OCI-M1 (cell line): ENCODE data around the gene THSD7B.

Experiments
- DNase-seq: peaks from one replicate; lab custom pipeline; 2025; lab: John Stamatoyannopoulos, UW

THSD7B gene

GRCh38 chr2:137154946-137155345 is 389.6 kb downstream of the THSD7B start:
- no peak for DNase-seq

- DNase-seq, result no peak
These were observed 390.2 kb downstream of the THSD7B start for GRCh38 chr2:137155356-137156104.

DNA sequence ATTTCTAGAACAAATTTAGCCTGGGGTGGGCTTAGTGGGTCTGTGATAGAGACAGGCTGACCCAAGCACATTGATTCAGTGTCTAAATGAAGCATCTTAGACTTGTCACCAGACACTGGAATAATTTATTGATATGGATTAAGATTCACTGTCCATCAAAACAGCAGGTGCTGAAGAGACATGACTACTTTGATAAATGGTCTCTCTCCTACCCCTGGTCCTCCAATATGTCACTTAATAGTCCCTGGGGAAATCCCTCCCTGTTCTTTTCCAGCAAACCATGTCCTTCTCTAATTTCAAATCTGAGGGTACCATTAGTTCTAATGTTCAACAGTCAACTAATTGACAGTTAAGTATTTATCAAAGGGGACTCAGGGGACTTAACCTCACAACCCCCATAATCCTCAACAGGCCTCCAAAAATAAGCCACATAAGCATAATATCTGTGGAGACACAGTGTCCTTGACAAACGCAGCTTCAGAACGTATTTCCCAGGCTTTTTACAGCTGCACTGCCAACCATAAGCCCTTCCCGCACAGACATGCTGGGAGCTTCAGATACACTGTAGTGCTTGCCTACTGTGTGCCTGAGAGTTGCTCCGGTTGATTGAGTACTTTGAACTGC is 391.0 kb downstream of the THSD7B start:
- DNase-seq, result no peak

- no peak for DNase-seq
These were observed 392.5 kb downstream of the THSD7B start for GRCh38 chr2:137157851-137158250.

GRCh38 chr2:137161250-137161649 is 395.9 kb downstream of the THSD7B start:
- no peak for DNase-seq

GRCh38 chr2:137165968-137166367 is 400.6 kb downstream of the THSD7B start:
- DNase-seq, result no peak

DNA sequence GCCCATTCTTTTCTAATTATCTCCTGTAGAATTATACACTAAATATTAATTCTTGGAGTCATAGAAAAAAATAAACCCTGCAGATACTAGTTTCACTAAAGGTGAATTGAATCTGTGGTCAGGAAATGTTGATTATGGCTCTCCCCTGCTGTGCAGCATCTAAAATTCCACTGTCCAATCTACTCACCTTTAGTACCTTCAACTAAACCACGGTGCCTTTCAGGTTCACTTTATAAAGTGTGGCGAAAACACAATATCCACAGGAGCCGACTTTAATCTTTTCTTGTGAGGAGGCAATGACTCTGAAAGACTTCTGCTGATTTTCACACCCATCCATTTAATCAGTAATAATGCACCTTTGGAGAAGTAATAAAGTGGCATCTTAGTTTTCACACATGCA is 402.3 kb downstream of the THSD7B start:
- DNase-seq, result no peak

DNA sequence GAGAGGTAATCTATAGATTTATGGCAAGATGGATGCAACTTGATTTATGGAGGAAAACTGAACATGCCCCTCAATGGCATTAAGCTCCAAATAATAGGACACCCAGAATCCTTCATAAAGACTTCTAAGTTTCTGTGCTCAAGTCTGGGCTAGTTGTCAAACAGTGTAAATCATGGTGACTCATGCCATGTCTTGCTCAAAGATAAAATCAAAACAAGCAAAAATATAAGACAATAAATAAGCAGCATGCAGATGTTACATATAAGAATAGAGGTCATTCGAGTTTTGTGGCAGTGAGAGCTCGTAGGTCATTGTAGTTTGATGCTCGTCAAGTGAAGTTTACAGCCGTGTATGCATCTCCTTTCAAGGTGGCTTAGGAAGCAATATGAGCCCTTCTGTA is 403.2 kb downstream of the THSD7B start:
- no peak for DNase-seq

DNA sequence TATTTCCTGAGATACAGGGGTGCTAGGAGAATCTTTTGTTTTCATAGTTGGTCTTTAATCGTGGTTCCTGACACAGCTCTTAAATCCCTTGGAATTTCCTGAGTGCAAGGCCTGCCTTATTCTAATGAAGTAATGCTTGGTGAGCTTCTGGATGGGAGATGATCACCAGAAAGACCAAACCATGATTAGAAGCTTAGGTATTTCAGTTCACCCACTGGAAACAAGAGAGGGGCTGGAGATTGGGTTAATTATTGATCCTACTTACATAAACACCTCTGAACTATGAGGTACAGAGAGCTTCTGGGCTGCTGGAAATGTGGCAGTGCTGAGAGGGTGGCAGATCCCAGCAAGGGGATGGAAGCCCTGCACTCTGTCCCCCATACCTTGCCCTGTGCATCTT is 406.8 kb downstream of the THSD7B start:
- DNase-seq, result no peak

DNA sequence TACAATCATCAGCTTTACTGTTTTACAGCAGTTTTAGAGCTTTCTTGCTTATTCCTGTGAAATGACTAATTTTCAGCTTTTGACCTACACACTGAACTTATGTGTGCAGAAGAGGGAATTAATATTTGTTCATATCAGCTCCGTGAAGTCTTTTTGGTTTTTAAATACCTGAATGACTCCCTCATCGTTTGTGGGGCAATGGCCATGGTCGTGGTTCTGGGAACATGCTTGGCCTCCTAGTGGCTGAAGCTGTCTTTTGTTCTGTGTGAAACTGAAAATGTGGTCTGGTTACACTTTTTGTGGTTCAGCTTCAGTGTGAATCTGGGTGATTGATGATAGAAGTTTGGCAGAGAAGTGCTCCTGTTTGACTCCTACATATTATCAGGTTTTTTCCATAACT is 408.1 kb downstream of the THSD7B start:
- peak; percentile 59 for DNase-seq

- no peak for DNase-seq
These were observed 409.9 kb downstream of the THSD7B start for GRCh38 chr2:137175246-137175645.

DNA sequence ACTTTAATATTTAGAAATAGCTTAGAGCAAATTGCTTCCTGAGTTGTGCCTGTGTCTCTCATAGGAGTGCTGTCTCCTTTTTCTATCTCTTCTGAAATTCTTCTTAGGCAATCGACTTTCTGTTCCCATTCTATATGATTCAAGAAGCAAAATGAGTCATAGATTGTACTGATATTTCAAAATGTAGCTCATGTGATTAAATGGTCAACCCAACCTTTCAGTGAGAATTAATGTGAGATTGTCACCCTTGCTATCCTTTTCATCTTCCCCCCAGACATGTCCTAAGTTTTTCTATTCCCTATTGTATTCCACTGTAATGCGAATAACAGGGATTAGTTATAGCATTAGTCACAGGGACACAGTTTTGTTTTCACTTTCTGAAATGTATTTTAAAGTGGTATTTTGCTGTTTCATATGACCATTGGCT is 413.6 kb downstream of the THSD7B start:
- peak; percentile 32 for DNase-seq

DNA sequence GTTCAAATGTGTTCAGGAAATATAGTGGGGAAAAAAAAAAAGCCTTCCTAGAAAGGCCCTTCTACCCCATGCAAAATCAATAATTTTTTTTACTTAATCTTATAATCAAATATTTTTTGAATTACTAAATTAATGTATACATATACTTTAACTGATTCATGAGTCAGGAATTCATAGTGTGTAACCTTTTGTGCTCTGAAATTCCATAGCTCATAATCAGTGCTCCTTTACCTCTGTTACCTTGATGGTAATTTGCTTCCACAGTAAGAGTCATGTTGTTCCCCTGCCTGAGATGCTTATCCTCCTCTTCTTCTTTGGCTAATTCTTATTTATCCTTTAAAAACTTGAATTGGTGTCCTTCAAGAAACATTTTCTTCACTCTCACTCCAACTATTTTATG is 414.2 kb downstream of the THSD7B start:
- DNase-seq, result no peak

- no peak for DNase-seq
These were observed 414.7 kb downstream of the THSD7B start for GRCh38 chr2:137180012-137180411.

DNA sequence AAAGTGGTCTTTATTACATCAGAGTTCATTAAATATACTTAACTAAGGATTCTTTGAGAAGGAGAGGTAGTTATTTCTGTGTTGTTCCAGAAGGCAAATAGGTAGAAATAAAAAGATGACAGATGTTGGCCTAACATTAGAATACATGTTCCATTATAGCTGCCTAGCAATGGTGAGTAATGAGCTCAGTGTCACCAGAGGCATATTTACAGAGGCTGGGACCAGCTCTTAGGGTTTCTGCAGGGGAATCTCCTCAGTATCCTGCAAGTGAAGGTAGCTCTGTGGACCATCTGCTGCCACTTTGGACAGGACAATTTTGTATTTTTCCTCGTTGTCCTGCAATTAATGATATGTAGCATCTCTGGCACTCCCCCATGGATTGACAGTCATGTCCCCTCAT is 416.0 kb downstream of the THSD7B start:
- DNase-seq, result no peak

- DNase-seq, result no peak
These were observed 416.7 kb downstream of the THSD7B start for GRCh38 chr2:137182071-137182470.

DNA sequence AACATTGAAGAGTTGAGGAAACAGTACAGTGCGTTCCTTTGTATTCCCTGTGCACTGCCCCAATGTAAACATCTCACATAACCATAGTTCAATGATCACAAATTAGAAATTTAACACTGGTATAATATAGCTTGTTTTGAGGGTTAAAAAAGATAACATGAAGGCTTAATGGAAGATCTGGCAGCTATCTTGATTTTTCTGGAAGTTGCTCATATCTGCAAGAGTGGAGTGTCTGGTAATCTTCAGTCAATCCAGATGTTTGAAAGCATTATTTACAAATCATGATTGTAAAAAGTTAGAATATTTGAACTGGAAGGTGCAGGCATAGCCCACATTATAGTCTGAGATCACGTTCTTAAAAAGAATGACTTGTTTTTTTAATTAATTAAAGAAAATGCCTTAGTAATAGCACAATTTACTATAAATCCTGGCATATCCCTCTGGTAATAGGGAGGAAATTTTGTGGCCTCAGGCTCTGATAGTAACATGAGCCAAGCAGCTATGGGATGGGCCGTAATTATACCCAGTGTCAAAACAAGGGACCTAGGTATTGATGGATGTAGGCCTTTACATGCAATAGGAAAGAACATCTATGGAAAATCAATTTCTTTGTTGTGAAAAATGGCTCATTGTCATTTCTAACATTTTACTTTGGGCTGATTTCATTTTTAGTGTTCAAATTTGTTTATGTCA is 418.0 kb downstream of the THSD7B start:
- DNase-seq, result no peak

GRCh38 chr2:137185378-137186078 is 420.2 kb downstream of the THSD7B start:
- DNase-seq, result no peak

- DNase-seq, result no peak
These were observed 421.9 kb downstream of the THSD7B start for GRCh38 chr2:137187216-137187615.

DNA sequence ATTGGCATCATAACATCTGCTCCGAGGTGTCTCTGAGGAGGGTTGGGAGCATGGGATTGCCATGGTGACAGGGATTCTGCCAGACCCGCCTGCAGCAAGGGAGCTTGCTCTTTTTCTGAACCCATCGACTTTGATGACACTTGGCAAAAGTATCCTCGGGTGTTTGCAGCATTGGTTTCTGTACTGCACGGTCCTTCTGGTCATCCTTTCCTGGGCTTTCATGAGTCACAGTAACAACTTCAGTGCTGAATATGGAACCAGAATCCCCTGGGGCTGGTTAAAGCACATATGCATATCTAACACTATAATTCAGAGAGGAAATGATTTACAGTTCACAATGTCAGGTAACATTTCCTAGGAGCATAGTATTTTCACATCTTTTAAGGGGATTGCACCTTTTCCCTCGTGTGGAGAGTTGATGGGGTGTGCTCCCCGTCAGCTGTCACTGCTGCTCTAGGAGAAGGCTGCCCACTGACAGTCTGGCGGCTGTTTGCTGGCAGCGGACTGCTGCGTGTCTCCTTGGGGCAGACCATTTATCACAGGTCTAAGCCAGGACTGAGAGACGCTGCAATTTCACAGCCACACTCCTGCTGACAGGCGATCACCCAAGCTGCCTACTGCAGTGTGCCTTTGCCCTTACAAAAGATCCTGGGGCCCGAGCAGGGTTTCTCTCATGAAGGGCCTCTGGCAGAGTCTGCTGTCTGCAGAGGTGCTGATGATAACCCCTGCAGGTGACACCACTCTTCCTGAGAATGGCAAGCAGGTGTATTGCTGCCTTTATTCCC is 425.3 kb downstream of the THSD7B start:
- no peak for DNase-seq

- DNase-seq, result peak; percentile 1
These were observed 427.3 kb downstream of the THSD7B start for GRCh38 chr2:137192366-137193310.
